GM10266 (cell line): Measurements from ENCODE around the gene PHTF2.

Experiments used
- DNase-seq: peaks from one replicate; pipeline ENCODE4 v3.0.0; 2012; ENCODE audit errors: extremely low spot score
- CTCF ChIP-seq: IDR thresholded peaks from 2 replicates; pipeline ENCODE4 v1.5.1; 2012; ENCODE audit warnings: mild to moderate bottlenecking, low read depth; ENCODE audit not compliant: control insufficient read depth, insufficient read depth; ENCODE audit errors: missing control alignments

PHTF2 gene

DNA sequence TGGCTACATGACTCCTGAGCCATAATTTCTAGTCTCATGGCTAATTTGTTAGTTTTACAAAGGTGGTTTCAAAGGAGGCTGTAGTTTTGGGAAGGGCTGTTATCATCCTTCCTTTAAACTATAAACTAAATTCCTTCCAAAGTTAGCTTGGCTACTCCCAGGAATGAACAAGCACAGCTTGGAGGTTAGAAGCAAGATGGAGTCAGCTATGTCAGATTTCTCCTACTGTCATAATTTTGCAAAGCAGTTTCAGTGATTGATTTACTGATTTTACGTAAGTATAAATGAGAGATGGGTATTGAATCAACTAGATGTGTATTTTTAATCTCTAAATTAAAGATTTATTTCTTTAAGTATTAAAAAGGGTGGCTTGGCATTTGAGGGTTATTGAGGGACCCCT, 79.9 kb downstream of the PHTF2 start:
- no peak for TF ChIP-seq CTCF
- no peak for DNase-seq

GRCh38 chr7:77879272-77879671, 80.7 kb downstream of the PHTF2 start:
- no peak for TF ChIP-seq CTCF
- DNase-seq = no peak

GRCh38 chr7:77881871-77882270, 83.3 kb downstream of the PHTF2 start:
- DNase-seq = no peak
- no peak for TF ChIP-seq CTCF

GRCh38 chr7:77885155-77885554, 86.6 kb downstream of the PHTF2 start:
- no peak for TF ChIP-seq CTCF
- DNase-seq = no peak

DNA sequence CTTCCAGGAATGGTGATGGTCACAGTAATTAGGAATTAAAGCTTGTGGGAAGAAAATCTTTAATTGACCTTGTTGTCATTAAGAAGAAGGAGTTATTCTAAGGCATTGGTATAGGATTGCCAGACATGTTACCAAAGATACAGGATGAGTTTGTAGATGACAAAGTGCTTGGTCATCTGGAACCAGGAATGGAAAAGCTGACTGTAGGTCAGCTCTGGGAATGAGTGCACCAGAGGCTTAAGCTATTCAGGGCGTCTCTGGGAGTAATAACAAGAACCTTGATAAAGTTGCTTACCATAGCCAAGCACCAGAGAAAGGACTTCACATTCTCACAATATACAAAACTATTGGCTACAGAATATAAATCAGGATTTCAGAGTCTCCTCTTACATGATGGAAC, 89.0 kb downstream of the PHTF2 start:
- TF ChIP-seq CTCF = no peak
- no peak for DNase-seq

GRCh38 chr7:77888998-77889397, 90.4 kb downstream of the PHTF2 start:
- DNase-seq = no peak
- TF ChIP-seq CTCF = no peak

DNA sequence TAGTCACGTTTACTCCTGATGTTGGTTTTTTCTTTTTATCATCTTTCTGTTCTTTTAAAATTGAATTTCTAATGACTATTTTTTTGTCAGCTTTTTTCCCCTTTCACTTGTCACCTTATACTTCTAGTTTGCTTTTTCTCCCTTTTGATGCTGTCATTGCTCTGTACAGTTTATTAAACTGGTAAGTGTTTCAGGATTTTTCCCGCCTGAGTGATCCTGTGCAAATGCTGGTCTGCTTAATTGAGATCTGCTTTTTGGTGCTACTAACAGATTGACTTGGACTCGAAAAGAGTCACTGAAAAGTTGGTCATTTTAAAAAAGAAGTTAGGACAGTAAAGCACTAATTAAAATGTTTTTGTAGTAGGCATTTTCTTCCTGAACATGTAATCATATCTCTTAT, 95.2 kb downstream of the PHTF2 start:
- no peak for DNase-seq
- TF ChIP-seq CTCF = no peak
